CD4-positive, alpha-beta memory T cell (primary cell): ENCODE data around the gene CDKAL1. TPM values are rescaled to one million over a fixed set of nuclear protein-coding genes. Genes with fewer than 3 reads are reported as not detected.
"Not testable (repeated sequence)": the region's sequence is repeated elsewhere in the genome, so short reads cannot be mapped to it uniquely, and the experiment has no call there.

Experiments
- CTCF ChIA-PET: fragments of 350-600 bp; sonication (Branson Sonifier 250); formaldehyde crosslinking; loops from one replicate; lab custom pipeline; 2021; ENCODE audit warnings: inconsistent platforms; ENCODE audit not compliant: partially characterized antibody; lab: Charles Lee
- POLR2A ChIA-PET: fragments of 350-600 bp; sonication (Branson Sonifier 250); formaldehyde crosslinking; loops from one replicate; lab custom pipeline; 2021; ENCODE audit not compliant: partially characterized antibody; lab: Charles Lee
- DNase-seq, 5 donors: peaks; one replicate each; pipeline versions ENCODE4 v3.0.0 to v3.0.0-alpha.2; 2020 to 2022; ENCODE audit warnings: mixed read lengths in 1 of 5
- H3K27ac ChIP-seq: one replicate; pipeline ENCODE4 v1.7.0; 2013; ENCODE audit warnings: low read depth, low read length
- H3K27me3 ChIP-seq: 2 replicates; pipeline ENCODE4 v1.7.0; 2013; ENCODE audit warnings: mild to moderate bottlenecking, low read length, moderate library complexity; ENCODE audit not compliant: insufficient read depth
- H3K36me3 ChIP-seq: 2 replicates; pipeline ENCODE4 v1.7.0; 2013; ENCODE audit warnings: mild to moderate bottlenecking, low read length, moderate library complexity; ENCODE audit not compliant: insufficient read depth
- H3K4me1 ChIP-seq: 2 replicates; pipeline ENCODE4 v1.7.0; 2013; ENCODE audit warnings: mild to moderate bottlenecking, low read length, moderate library complexity; ENCODE audit not compliant: insufficient read depth
- H3K4me3 ChIP-seq, 2 donors: one replicate each; pipeline ENCODE4 v1.7.0; 2013; ENCODE audit warnings: low read length in 2 of 2, mild to moderate bottlenecking in 1 of 2
- H3K9me3 ChIP-seq, 2 donors: one replicate each; pipeline ENCODE4 v1.7.0; 2013; ENCODE audit warnings: low read length in 2 of 2, control low read depth in 1 of 2; ENCODE audit not compliant: control insufficient read depth in 1 of 2
- H3K27ac Mint-ChIP-seq, 7 donors: one replicate each; pipeline ENCODE4 v1.8.0; 2020 to 2021; ENCODE audit warnings: mixed read lengths in 7 of 7, mild to moderate bottlenecking in 6 of 7, inconsistent platforms in 3 of 7, moderate library complexity in 3 of 7
- H3K27me3 Mint-ChIP-seq, 2 donors: one replicate each; pipeline ENCODE4 v1.8.0; 2020 to 2021; ENCODE audit warnings: mixed read lengths in 2 of 2
- H3K36me3 Mint-ChIP-seq, 2 donors: one replicate each; pipeline ENCODE4 v1.8.0; 2020 to 2021; ENCODE audit warnings: mixed read lengths in 2 of 2, inconsistent platforms in 1 of 2, mild to moderate bottlenecking in 1 of 2
- H3K4me1 Mint-ChIP-seq, 4 donors: one replicate each; pipeline ENCODE4 v1.8.0; 2020 to 2021; ENCODE audit warnings: mixed read lengths in 4 of 4, mild to moderate bottlenecking in 1 of 4
- H3K4me3 Mint-ChIP-seq, 8 donors: one replicate each; pipeline ENCODE4 v1.8.0; 2020 to 2021; ENCODE audit warnings: mixed read lengths in 8 of 8, mild to moderate bottlenecking in 7 of 8, moderate library complexity in 6 of 8, inconsistent platforms in 3 of 8
- H3K9me3 Mint-ChIP-seq, 8 donors: one replicate each; pipeline ENCODE4 v1.8.0; 2020 to 2021; ENCODE audit warnings: mixed read lengths in 8 of 8, mild to moderate bottlenecking in 5 of 8, inconsistent platforms in 3 of 8, moderate library complexity in 1 of 8
- intact Hi-C: fragments of 100-400 bp; cut with micrococcal nuclease; formaldehyde crosslinking; loops from one replicate; pipeline ENCODE4 v1.15.1; 2023
- polyA plus RNA-seq, 2 donors: library from polyadenylated mRNA; unstranded; fragments of 300-500 nt; fragmentation: Illumina TruSeq; gene quantifications; one replicate each; pipeline ENCODE4 v1.2.3, GENCODE V29; 2021
- total RNA-seq, 2 experiments: library from RNA; stranded (reverse); gene quantifications; one replicate each; pipeline ENCODE4 v1.2.3, GENCODE V29; 2021

Gene CDKAL1
- total and polyA plus RNA-seq, 4 experiments from 2014 or later: 22.3 to 41.8 (median 26.8) TPM

- H3K27me3 ChIP-seq: no peaks in the 10 kb centered on the region
- H3K4me1 ChIP-seq: no peaks in the 10 kb centered on the region
- Mint-ChIP-seq H3K27ac (no peak overlapping the region), H3K27me3 (peaks cover 0 to 2% of the 10 kb centered on the region in 2 donors), H3K4me1 (no peaks in the 10 kb centered on the region), H3K9me3 (no peaks in the 10 kb centered on the region), H3K4me3 (no peak overlapping the region), H3K36me3 (peaks cover 2 to 4% of the 10 kb centered on the region in 2 donors)
- intact Hi-C loops: no loop called here
- CTCF ChIA-PET: no interaction called here
- no peaks in the 10 kb centered on the region for H3K9me3 ChIP-seq
- no peaks in the 10 kb centered on the region for H3K36me3 ChIP-seq
- H3K27ac ChIP-seq: no peak overlapping the region
- POLR2A ChIA-PET: no interaction called here
- DNase-seq: no peak
- H3K4me3 ChIP-seq: no peak overlapping the region
Observed at GRCh38 chr6:20498041-20498385, 36.2 kb upstream of the CDKAL1 start.

DNA sequence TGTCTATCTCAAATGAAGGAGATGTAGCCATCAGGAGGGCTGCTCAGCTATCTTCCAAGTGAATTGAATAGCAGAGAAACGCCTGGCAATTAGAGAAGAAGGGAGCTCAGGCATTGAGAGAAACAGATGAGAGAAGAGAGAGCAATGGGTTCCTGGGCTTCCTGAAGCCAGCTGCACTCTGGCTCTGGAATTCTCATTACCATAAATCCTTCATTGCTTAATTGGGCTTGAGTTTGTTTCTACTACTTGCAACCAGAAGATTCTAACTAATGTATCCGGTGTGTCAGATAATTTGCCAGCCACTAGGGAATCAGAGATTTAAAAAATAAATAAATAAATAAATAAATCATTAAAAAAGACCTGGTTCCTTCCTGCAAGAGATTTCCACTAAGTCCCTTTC, 25.0 kb upstream of the CDKAL1 start:
- POLR2A ChIA-PET: no interaction called here
- CTCF ChIA-PET: interaction anchor here (1.0 kb wide), 1 partner anchor 218 kb away, joined by 3 read pairs; no protein-coding TSS in a partner anchor
- Histone ChIP-seq H3K27ac (no peak overlapping the region), H3K27me3 (no peaks in the 10 kb centered on the region), H3K4me1 (no peaks in the 10 kb centered on the region), H3K4me3 (no peak overlapping the region), H3K36me3 (no peaks in the 10 kb centered on the region), H3K9me3 (no peaks in the 10 kb centered on the region)
- no peak overlapping the region for H3K4me3 Mint-ChIP-seq
- no peak for DNase-seq
- H3K27ac Mint-ChIP-seq: no peak overlapping the region
- peaks cover 4 to 6% of the 10 kb centered on the region in 2 donors for H3K27me3 Mint-ChIP-seq
- H3K9me3 Mint-ChIP-seq: no peaks in the 10 kb centered on the region
- H3K36me3 Mint-ChIP-seq: no peaks in the 10 kb centered on the region
- intact Hi-C loops: no loop called here
- no peaks in the 10 kb centered on the region for H3K4me1 Mint-ChIP-seq

- Histone ChIP-seq H3K9me3 (no peaks in the 10 kb centered on the region), H3K36me3 (no peaks in the 10 kb centered on the region), H3K4me1 (no peaks in the 10 kb centered on the region), H3K27me3 (no peaks in the 10 kb centered on the region), H3K4me3 (no peak overlapping the region), H3K27ac (no peak overlapping the region)
- no peaks in the 10 kb centered on the region for H3K36me3 Mint-ChIP-seq
- DNase-seq: no peak
- POLR2A ChIA-PET: interaction anchor here (1.1 kb wide), 1 partner anchor 192 kb away, joined by 4 read pairs; no protein-coding TSS in a partner anchor
- CTCF ChIA-PET: no interaction called here
- no peaks in the 10 kb centered on the region for H3K4me1 Mint-ChIP-seq
- H3K9me3 Mint-ChIP-seq: no peaks in the 10 kb centered on the region
- intact Hi-C loops: no loop called here
- H3K4me3 Mint-ChIP-seq: no peak overlapping the region
- no peak overlapping the region for H3K27ac Mint-ChIP-seq
- peaks cover 4 to 6% of the 10 kb centered on the region in 2 donors for H3K27me3 Mint-ChIP-seq
Observed at GRCh38 chr6:20511852-20512251, 22.4 kb upstream of the CDKAL1 start.

- H3K9me3 Mint-ChIP-seq, H3K4me3 Mint-ChIP-seq, H3K9me3 ChIP-seq, H3K27me3 ChIP-seq, H3K4me3 ChIP-seq, H3K36me3 ChIP-seq, H3K27ac Mint-ChIP-seq, DNase-seq, POLR2A ChIA-PET, intact Hi-C loops, H3K36me3 Mint-ChIP-seq, H3K27me3 Mint-ChIP-seq, H3K27ac ChIP-seq: not testable (repeated sequence)
- H3K4me1 ChIP-seq: peaks cover 11% of the 10 kb centered on the region
- H3K4me1 Mint-ChIP-seq: peaks cover 7 to 13% (median 9%) of the 10 kb centered on the region in 4 donors
- CTCF ChIA-PET: interaction anchor here (2.1 kb wide), 1 partner anchor 147 kb away, joined by 5 read pairs; no protein-coding TSS in a partner anchor
Observed at GRCh38 chr6:20525208-20525607, 9.0 kb upstream of the CDKAL1 start.

GRCh38 chr6:20529086-20529448, 5.2 kb upstream of the CDKAL1 start:
- not testable (repeated sequence) for H3K27me3 ChIP-seq, H3K27ac ChIP-seq, H3K36me3 ChIP-seq, H3K27me3 Mint-ChIP-seq, H3K9me3 Mint-ChIP-seq, H3K9me3 ChIP-seq, H3K36me3 Mint-ChIP-seq, H3K4me3 ChIP-seq
- ChIA-PET CTCF (interaction anchor here (1.0 to 3.5 kb wide), 25 partner anchors 10 to 437 kb away, joined by 3 to 56 read pairs (median 8); partner anchors contain the start of gene MBOAT1), POLR2A (interaction anchor here (1.3 kb wide), 1 partner anchor 162 kb away, joined by 4 read pairs; no protein-coding TSS in a partner anchor)
- Mint-ChIP-seq H3K4me3 (peak overlapping the region in 2 of 8 donors; percentile 16 to 57), H3K4me1 (peaks cover 7 to 17% (median 11%) of the 10 kb centered on the region in 4 donors), H3K27ac (peak overlapping the region in 4 of 7 donors; percentile 47 to 79 (median 76))
- intact Hi-C loops: loop anchor here (2.0 kb wide), 1 partner anchor 316 kb away; the partner anchor contains the start of gene MBOAT1
- H3K4me1 ChIP-seq: peaks cover 17% of the 10 kb centered on the region
- DNase-seq: peak in 4 of 5 donors; percentile 50 to 67 (median 58)

GRCh38 chr6:20532881-20533280, 1.4 kb upstream of the CDKAL1 start:
- H3K36me3 ChIP-seq: no peaks in the 10 kb centered on the region
- Mint-ChIP-seq H3K27me3 (peaks cover 0 to 1% of the 10 kb centered on the region in 2 donors), H3K27ac (peak overlapping the region in 1 of 7 donors; percentile 17), H3K9me3 (no peaks in the 10 kb centered on the region), H3K4me1 (peaks cover 19 to 50% (median 36%) of the 10 kb centered on the region in 4 donors), H3K36me3 (peaks cover 10 to 23% of the 10 kb centered on the region in 2 donors), H3K4me3 (peak overlapping the region in 2 of 8 donors; percentile 21 to 33)
- no peaks in the 10 kb centered on the region for H3K27me3 ChIP-seq
- H3K4me1 ChIP-seq: peaks cover 28% of the 10 kb centered on the region
- H3K9me3 ChIP-seq: no peaks in the 10 kb centered on the region
- intact Hi-C loops: no loop called here
- POLR2A ChIA-PET: interaction anchor here (2.3 kb wide), 1 partner anchor 213 kb away, joined by 14 read pairs; no protein-coding TSS in a partner anchor
- DNase-seq: no peak
- H3K4me3 ChIP-seq: no peak overlapping the region
- CTCF ChIA-PET: interaction anchor here (1.0 to 2.3 kb wide), 4 partner anchors 9 to 442 kb away, joined by 3 to 12 read pairs (median 4); no protein-coding TSS in a partner anchor
- H3K27ac ChIP-seq: no peak overlapping the region

DNA sequence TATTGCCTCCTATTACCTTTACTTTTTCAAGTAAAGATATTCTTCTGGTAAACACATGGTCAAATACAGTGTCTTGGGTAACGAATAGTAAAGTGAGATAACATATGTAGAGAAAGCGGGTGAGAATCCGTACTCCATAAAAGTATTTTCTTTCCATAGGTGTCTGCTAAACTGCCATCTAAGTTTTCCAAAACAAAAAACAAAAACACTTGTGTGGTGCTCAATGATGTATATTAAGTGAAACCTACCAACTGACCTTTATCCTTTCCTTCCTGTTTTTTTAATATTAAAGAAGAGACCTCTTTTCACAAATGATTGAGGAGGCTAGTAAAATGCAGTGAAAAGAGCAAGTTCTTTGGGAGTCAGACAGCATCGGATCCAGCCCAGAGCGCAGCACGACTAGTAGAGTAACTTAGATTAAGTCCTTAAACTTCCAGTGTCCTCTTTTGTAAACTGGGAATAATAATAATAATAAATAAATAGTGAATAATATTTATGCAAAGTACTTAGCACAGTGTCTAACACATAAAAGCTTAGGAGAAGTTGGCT, 437 bp upstream of the CDKAL1 start:
- no peaks in the 10 kb centered on the region for H3K9me3 Mint-ChIP-seq
- Histone ChIP-seq H3K9me3 (no peaks in the 10 kb centered on the region), H3K27ac (no peak overlapping the region), H3K4me1 (peaks cover 26% of the 10 kb centered on the region), H3K27me3 (no peaks in the 10 kb centered on the region), H3K36me3 (no peaks in the 10 kb centered on the region), H3K4me3 (peak overlapping the region in 1 of 2 donors; percentile 99)
- intact Hi-C loops: loop anchor here (2.0 kb wide), 1 partner anchor 133 kb away; the partner anchor contains the start of gene E2F3
- H3K4me3 Mint-ChIP-seq: peak overlapping the region in 7 of 8 donors; percentile 96 to 100 (median 99)
- ChIA-PET POLR2A (interaction anchor here (0.8 to 2.3 kb wide), 6 partner anchors 127 to 321 kb away, joined by 3 to 14 read pairs (median 6); partner anchors contain the start of gene MBOAT1), CTCF (interaction anchor here (0.9 to 2.3 kb wide), 5 partner anchors 10 to 245 kb away, joined by 4 to 12 read pairs (median 5); no protein-coding TSS in a partner anchor)
- peak overlapping the region in 6 of 7 donors; percentile 57 to 99 (median 97) for H3K27ac Mint-ChIP-seq
- DNase-seq: peak in 1 of 5 donors; percentile 2
- peaks cover 10 to 30% of the 10 kb centered on the region in 2 donors for H3K36me3 Mint-ChIP-seq
- H3K4me1 Mint-ChIP-seq: peaks cover 21 to 52% (median 37%) of the 10 kb centered on the region in 4 donors
- peaks cover 0 to 1% of the 10 kb centered on the region in 2 donors for H3K27me3 Mint-ChIP-seq
